Measurements from ENCODE around the gene GAB3.

GAB3 gene

GRCh38 chrX:154751203-154751668 is 359 bp upstream of the GAB3 start:
- DNase-seq = peak; percentile 17

GRCh38 chrX:154749856-154750255 is 1.0 kb downstream of the GAB3 start:
- DNase-seq = no peak

- peak; percentile 23 for DNase-seq
Measured at GRCh38 chrX:154748712-154749339, 2.1 kb downstream of the GAB3 start.

GRCh38 chrX:154742613-154743012 is 8.3 kb downstream of the GAB3 start:
- DNase-seq = no peak

GRCh38 chrX:154739952-154740465 is 10.9 kb downstream of the GAB3 start:
- DNase-seq = no peak

GRCh38 chrX:154738011-154738738 is 12.7 kb downstream of the GAB3 start:
- no peak for DNase-seq

GRCh38 chrX:154737136-154737535 is 13.7 kb downstream of the GAB3 start:
- DNase-seq = no peak

- DNase-seq = no peak
Measured at GRCh38 chrX:154735695-154736393, 15.0 kb downstream of the GAB3 start.

- no peak for DNase-seq
Measured at GRCh38 chrX:154734061-154734781, 16.7 kb downstream of the GAB3 start.

GRCh38 chrX:154733066-154733425 is 17.8 kb downstream of the GAB3 start:
- DNase-seq = no peak

GRCh38 chrX:154732421-154733065 is 18.3 kb downstream of the GAB3 start:
- DNase-seq = no peak

GRCh38 chrX:154731881-154732280 is 19.0 kb downstream of the GAB3 start:
- no peak for DNase-seq

- no peak for DNase-seq
Measured at GRCh38 chrX:154731184-154731583, 19.7 kb downstream of the GAB3 start.

- no peak for DNase-seq
Measured at GRCh38 chrX:154730253-154730891, 20.5 kb downstream of the GAB3 start.

GRCh38 chrX:154729439-154729838 is 21.4 kb downstream of the GAB3 start:
- no peak for DNase-seq

GRCh38 chrX:154728431-154729190 is 22.3 kb downstream of the GAB3 start:
- DNase-seq = no peak

- no peak for DNase-seq
Measured at GRCh38 chrX:154727871-154728270, 23.0 kb downstream of the GAB3 start.

GRCh38 chrX:154727418-154727817 is 23.5 kb downstream of the GAB3 start:
- no peak for DNase-seq

GRCh38 chrX:154724993-154725756 is 25.7 kb downstream of the GAB3 start:
- DNase-seq = no peak

GRCh38 chrX:154721155-154721554 is 29.7 kb downstream of the GAB3 start:
- no peak for DNase-seq
